GM18873 (cell line): ENCODE results near the gene MCRIP2.

Source experiments
- ATAC-seq: cut with Tn5 transposase; IDR thresholded peaks from one replicate; pipeline ENCODE4 v1.9.1; 2021; ENCODE audit warnings: mild to moderate bottlenecking, moderate library complexity, moderate number of reproducible peaks; ENCODE audit not compliant: unreplicated experiment, low FRiP score

MCRIP2 gene

DNA sequence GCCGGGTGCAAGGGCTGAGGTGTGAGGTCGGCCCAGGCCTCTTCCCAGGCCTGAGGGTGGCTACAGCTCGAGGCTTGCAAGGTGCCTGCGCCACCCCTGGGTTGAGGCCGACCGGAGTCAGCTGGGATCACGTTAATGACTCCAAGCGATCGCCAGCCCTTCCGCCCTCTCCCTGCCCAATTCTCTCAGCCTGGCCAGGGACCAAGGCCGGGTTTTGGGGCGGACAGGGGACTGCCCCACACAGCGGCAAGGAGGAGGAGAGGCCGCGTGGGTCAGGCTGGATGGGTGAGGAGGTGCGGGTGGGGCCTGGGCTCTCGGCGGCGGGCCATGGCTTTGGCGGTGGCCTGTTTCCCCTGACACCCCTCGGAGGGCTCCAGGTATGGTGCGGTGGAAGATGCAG is 51.7 kb downstream of the MCRIP2 start:
- no peak for ATAC-seq

DNA sequence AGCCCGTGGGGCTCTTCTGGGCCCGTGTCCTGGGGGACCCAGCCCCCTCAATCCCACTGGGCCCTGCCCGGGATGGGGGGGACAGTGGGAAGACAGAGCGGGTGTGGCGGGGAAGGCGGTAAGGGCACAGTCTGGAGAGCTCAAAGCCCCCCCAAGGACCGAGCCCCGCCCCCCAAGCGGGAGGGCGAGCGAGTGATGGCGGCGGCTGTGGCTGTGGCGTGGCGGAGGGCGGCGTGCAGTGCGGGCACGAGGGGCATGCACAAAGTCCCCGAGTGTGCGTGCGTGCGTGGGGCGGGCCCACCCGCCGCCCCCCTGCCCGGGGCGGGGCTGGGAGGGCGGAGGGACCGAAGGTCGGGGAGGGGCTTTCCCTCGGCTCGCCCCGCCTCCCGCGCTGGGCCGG is 52.1 kb downstream of the MCRIP2 start:
- ATAC-seq: no peak

DNA sequence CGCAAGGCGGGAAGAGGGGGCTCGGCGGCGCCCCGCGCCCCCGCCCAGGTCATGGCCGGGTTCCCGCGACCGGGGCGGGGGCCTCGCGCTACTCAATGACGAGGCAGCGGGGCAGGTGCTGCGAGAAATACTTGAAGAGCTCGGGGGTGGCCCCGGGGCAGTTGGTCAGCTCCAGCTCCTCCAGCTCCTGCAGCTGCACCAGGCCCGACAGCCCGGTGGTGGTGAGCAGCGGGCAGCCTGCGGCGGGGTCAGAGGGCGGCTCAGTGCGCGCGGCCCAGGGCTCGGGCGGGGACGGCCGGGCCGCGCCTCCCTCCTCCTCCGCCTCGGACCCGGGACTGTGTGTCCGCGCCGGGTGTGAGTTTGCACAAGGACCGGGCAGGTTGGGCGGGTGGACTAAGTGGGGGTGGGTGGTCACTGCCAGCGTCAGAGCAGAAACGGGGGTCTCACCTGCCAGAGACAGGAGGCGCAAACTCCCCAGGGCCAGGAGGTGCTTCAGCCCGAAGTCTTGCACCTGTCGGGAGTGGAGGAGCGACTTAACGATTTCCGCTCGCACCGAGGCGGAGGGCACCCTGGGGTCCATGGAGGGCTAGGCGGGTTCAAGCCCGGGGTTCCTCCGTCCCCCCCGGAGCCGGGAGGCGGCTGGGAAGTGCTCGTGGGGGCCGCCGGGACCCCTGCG is 52.7 kb downstream of the MCRIP2 start:
- ATAC-seq: no peak

DNA sequence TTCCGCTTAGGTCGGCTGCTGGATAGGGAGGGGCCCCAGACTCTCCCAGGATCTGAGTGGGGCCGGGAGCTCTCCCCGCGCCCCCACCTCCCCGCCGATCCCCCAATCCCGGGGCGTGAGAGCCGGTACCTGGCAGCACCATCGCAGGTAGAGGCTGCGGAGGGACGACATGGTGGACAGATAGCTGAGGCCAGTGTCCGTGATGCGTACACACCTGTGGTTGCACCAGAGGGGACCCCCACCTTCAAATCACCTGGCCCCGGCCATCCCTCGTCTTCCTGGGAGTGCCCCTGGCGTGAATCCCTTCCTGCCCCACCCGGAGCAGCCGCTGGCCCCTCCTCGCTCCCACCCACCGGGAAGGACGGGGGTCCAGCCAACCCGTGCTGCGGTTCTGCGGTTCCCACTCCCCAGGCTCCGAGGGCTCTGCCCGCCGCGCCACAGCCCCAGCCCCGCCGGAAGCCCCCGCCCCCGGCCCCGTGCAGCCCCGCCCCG is 53.3 kb downstream of the MCRIP2 start:
- ATAC-seq: no peak

DNA sequence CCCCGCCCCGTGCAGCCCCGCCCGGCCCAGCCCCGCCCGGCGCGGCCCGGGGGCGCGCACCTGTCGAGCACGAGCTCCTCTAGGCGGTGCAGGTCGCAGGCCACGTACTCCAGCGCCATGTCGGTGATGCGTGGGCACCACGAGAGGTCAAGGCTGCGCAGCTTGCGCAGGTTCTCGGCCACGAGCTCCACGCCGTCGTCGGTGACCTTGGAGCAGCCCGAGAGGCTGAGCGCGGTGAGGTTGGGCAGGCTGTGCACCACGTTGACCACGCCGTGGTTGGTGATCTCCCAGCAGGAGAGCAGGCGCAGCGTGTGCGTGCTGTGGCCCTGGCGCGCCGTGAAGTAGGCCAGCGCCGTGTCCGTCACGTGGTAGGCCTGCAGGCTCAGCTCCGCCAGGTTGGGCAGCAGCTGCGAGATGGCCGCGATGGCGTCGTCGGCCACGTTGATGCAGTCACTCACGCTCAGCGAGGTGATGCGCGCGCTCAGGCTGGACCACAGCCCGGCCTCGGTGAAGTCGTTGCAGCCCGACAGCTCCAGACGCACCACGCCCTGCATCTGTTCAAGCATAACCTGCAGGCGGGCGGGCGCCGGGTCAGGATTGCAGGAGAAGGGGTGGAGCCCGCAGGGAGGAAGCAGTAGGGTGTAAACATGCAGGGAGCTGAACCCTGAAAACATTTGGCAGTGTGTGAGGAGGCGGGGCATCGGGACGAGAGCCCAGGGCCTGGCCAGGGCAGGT is 53.9 kb downstream of the MCRIP2 start:
- ATAC-seq: no peak
